Common myeloid progenitor, CD34-positive (primary cell): Measurements from ENCODE around the gene ADPRHL1.

ENCODE experiments used
- CTCF ChIA-PET: fragments of 350-600 bp; sonication (Branson Sonifier 250); formaldehyde crosslinking; loops from one replicate; lab custom pipeline; 2021; ENCODE audit warnings: antibody characterized with exemption; lab: Charles Lee
- POLR2A ChIA-PET: fragments of 350-600 bp; sonication (Branson Sonifier 250); formaldehyde crosslinking; loops from one replicate; lab custom pipeline; 2021; ENCODE audit warnings: antibody characterized with exemption; lab: Charles Lee
- DNase-seq, 3 donors: peaks; one replicate each; pipeline versions ENCODE4 v3.0.0 to v3.0.0-alpha.2; 2013
- H3K27ac ChIP-seq, 2 experiments: 1 replicate in 1 of 2; 2 replicates in 1 of 2; pipeline ENCODE4 v1.7.0; 2013; ENCODE audit warnings: inconsistent platforms in 2 of 2, low read length in 2 of 2, mild to moderate bottlenecking in 2 of 2, low read depth in 1 of 2, moderate library complexity in 1 of 2; ENCODE audit not compliant: severe bottlenecking in 2 of 2, insufficient read depth in 1 of 2, poor library complexity in 1 of 2
- H3K27me3 ChIP-seq, 5 experiments: replicated peaks in 2 of 5; 1 replicate in 3 of 5; 2 replicates in 2 of 5; pipeline versions ENCODE4 v1.6.1 to v1.7.0; 2013; ENCODE audit warnings: low read length in 4 of 5, mild to moderate bottlenecking in 2 of 5, moderate library complexity in 2 of 5, inconsistent platforms in 1 of 5; ENCODE audit not compliant: insufficient read depth in 5 of 5, control insufficient read depth in 4 of 5
- H3K36me3 ChIP-seq, 4 experiments: 1 replicate in 2 of 4; 2 replicates in 2 of 4; pipeline versions ENCODE4 v1.6.1 to v1.7.0; 2013; ENCODE audit warnings: low read length in 3 of 4, control low read depth in 1 of 4, mild to moderate bottlenecking in 1 of 4; ENCODE audit not compliant: control insufficient read depth in 4 of 4, insufficient read depth in 4 of 4
- H3K4me1 ChIP-seq, 4 experiments: 1 replicate in 3 of 4; 2 replicates in 1 of 4; pipeline versions ENCODE4 v1.6.1 to v1.7.1; 2013; ENCODE audit warnings: low read length in 3 of 4, mild to moderate bottlenecking in 3 of 4, control low read depth in 1 of 4, inconsistent platforms in 1 of 4, moderate library complexity in 1 of 4; ENCODE audit not compliant: control insufficient read depth in 4 of 4, insufficient read depth in 4 of 4; ENCODE audit errors: control extremely low read depth in 1 of 4
- H3K4me3 ChIP-seq, 7 experiments: 1 replicate in 4 of 7; 2 replicates in 3 of 7; pipeline versions ENCODE4 v1.5.1 to v1.7.0; 2013; ENCODE audit warnings: mild to moderate bottlenecking in 7 of 7, low read length in 6 of 7, moderate library complexity in 6 of 7, inconsistent platforms in 2 of 7, low read depth in 2 of 7, control low read depth in 1 of 7; ENCODE audit not compliant: insufficient read depth in 4 of 7, control insufficient read depth in 1 of 7; ENCODE audit errors: extremely low read depth in 1 of 7
- H3K9me3 ChIP-seq, 5 experiments: 1 replicate in 4 of 5; 2 replicates in 1 of 5; pipeline versions ENCODE4 v1.6.1 to v1.7.1; 2013; ENCODE audit warnings: low read length in 4 of 5, mild to moderate bottlenecking in 2 of 5, inconsistent platforms in 1 of 5, low read depth in 1 of 5, moderate library complexity in 1 of 5; ENCODE audit not compliant: control insufficient read depth in 4 of 5, insufficient read depth in 2 of 5; ENCODE audit errors: control extremely low read depth in 1 of 5
- WGBS: methylation state at CpG from one replicate; pipeline ENCODE4 v1.1.5; 2013; ENCODE audit not compliant: insufficient coverage; 5-methylcytosine and 5-hydroxymethylcytosine counted together

ADPRHL1 gene

GRCh38 chr13:113447596-113447995 lies 5.7 kb downstream of the ADPRHL1 start:
- Histone ChIP-seq H3K36me3 (no peaks in the 10 kb centered on the region), H3K27me3 (no peaks in the 10 kb centered on the region), H3K9me3 (peaks cover 0 to 2% (median 0%) of the 10 kb centered on the region in 5 experiments), H3K4me3 (no peak overlapping the region), H3K4me1 (no peaks in the 10 kb centered on the region), H3K27ac (no peak overlapping the region)
- ChIA-PET CTCF (no interaction called here), POLR2A (no interaction called here)
- DNase-seq = no peak
- WGBS = 96% methylated on average over 6 of the region's 6 CpGs

- 96% methylated on average over 8 of the region's 9 CpGs for WGBS
- CTCF ChIA-PET = no interaction called here
- POLR2A ChIA-PET = no interaction called here
Observed at GRCh38 chr13:113446488-113446854, 6.8 kb downstream of the ADPRHL1 start.

DNA sequence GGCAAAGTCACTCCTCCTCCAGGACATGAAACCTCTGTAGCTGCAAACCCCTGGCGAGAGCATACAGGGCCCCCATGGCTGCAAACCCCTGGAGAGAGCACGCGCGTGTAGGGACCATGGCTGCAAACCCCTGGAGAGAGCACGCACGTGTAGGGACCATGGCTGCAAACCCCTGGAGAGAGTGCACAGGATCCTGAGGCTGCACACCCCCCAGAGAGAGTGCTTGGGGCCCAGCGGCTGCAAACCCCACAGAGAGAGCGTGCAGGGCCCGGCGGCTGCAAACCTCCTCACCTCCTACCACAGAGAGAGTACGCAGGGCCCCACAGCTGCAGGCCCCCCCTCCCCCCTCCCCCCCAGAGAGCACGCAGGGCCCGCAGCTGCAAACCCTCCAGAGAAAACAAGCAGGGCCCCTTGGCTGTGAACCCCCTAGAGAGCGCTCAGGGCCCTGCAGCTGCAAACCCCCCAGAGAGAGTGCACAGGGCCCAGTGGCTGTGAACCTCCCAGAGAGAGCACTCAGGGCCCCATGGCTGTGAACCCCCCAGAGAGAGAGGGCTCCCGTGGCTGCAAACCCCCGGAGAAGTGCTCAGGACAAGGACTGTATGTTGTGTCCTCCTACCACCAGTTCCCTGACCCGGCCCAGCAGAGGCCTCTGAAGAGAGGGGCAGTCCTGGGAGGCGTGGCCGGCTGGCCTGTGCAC lies 7.3 kb downstream of the ADPRHL1 start:
- Histone ChIP-seq H3K27me3 (no peaks in the 10 kb centered on the region), H3K4me1 (no peaks in the 10 kb centered on the region), H3K9me3 (peaks cover 0 to 11% (median 4%) of the 10 kb centered on the region in 5 experiments), H3K27ac (no peak overlapping the region), H3K36me3 (peaks cover 0 to 2% (median 0%) of the 10 kb centered on the region in 4 experiments), H3K4me3 (no peak overlapping the region)
- peak in 2 of 3 donors; percentile 19 to 24 for DNase-seq
- ChIA-PET CTCF (no interaction called here), POLR2A (no interaction called here)
- WGBS = 94% methylated on average over 13 of the region's 19 CpGs

More at GRCh38 chr13:113446488-113446854, 6.8 kb downstream of the ADPRHL1 start:
- no peaks in the 10 kb centered on the region for H3K4me1 ChIP-seq
- no peak overlapping the region for H3K4me3 ChIP-seq
- no peaks in the 10 kb centered on the region for H3K27me3 ChIP-seq
- peaks cover 0 to 11% (median 4%) of the 10 kb centered on the region in 5 experiments for H3K9me3 ChIP-seq
- no peak overlapping the region for H3K27ac ChIP-seq
- H3K36me3 ChIP-seq = peaks cover 0 to 2% (median 0%) of the 10 kb centered on the region in 4 experiments
- DNase-seq = no peak

DNA sequence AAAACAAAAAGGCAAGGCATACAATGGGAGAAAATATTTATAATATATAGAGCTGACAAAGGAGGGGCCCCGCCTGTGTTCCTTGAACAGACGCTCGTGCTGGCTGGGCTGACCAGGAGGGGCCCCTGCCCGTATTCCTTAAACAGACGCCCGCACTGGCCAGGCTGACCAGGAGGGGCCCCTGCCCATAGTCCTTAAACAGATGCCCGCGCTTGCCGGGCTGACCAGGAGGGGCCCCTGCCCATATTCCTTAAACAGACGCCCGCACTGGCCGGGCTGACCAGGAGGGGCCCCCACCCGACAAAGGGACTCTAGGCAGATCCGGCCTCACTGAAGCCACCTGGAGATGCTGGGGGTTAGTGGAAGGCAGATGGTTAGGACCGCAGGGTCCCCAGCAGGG lies 9.3 kb downstream of the ADPRHL1 start:
- no peaks in the 10 kb centered on the region for H3K27me3 ChIP-seq
- ChIA-PET POLR2A (no interaction called here), CTCF (interaction anchor here (1.0 kb wide), 1 partner anchor 14 kb away, joined by 4 read pairs; no protein-coding TSS in a partner anchor)
- peaks cover 0 to 11% (median 4%) of the 10 kb centered on the region in 5 experiments for H3K9me3 ChIP-seq
- no peak overlapping the region for H3K27ac ChIP-seq
- peaks cover 0 to 2% (median 0%) of the 10 kb centered on the region in 4 experiments for H3K36me3 ChIP-seq
- no peaks in the 10 kb centered on the region for H3K4me1 ChIP-seq
- no peak for DNase-seq
- WGBS = 95% methylated on average over 15 of the region's 15 CpGs
- H3K4me3 ChIP-seq = no peak overlapping the region

DNA sequence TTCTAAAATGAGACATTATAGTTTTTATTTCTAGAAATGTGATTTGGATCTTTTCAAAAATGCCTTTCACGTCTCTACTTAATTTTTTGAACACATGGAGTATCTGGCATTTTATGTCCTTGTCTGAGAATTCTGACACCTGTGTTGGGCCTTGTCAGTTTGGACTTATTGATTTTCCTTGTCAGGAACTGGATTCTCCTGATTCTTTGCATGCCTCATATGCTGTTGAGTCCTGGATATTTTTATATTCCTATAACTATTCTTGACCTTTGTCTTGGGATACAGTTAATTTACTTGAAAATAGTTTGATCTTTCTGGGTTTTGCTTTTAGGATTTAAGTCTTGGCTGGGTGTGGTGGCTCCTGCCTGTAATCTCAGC lies 10.3 kb downstream of the ADPRHL1 start:
- no peak overlapping the region for H3K27ac ChIP-seq

GRCh38 chr13:113442354-113442984 lies 10.8 kb downstream of the ADPRHL1 start:
- H3K27ac ChIP-seq = no peak overlapping the region
- H3K9me3 ChIP-seq = peaks cover 0 to 11% (median 4%) of the 10 kb centered on the region in 5 experiments
- ChIA-PET CTCF (no interaction called here), POLR2A (no interaction called here)
- H3K36me3 ChIP-seq = peaks cover 0 to 2% (median 0%) of the 10 kb centered on the region in 4 experiments
- no peak overlapping the region for H3K4me3 ChIP-seq
- H3K4me1 ChIP-seq = no peaks in the 10 kb centered on the region
- 99% methylated on average over 8 of the region's 10 CpGs for WGBS
- no peaks in the 10 kb centered on the region for H3K27me3 ChIP-seq
- DNase-seq = no peak

More for the DNA sequence above, 10.3 kb downstream of the ADPRHL1 start:
- H3K4me1 ChIP-seq = no peaks in the 10 kb centered on the region
- no peak for DNase-seq
- peaks cover 0 to 2% (median 0%) of the 10 kb centered on the region in 4 experiments for H3K36me3 ChIP-seq
- H3K4me3 ChIP-seq = no peak overlapping the region
- no CpG with 5 or more reads among the region's 1 CpG for WGBS
- H3K27me3 ChIP-seq = no peaks in the 10 kb centered on the region
- POLR2A ChIA-PET = no interaction called here
- peaks cover 0 to 11% (median 4%) of the 10 kb centered on the region in 5 experiments for H3K9me3 ChIP-seq
- CTCF ChIA-PET = no interaction called here

GRCh38 chr13:113441661-113442060 lies 11.6 kb downstream of the ADPRHL1 start:
- DNase-seq = no peak
- 97% methylated on average over 29 of the region's 29 CpGs for WGBS
- Histone ChIP-seq H3K36me3 (peaks cover 0 to 2% (median 0%) of the 10 kb centered on the region in 4 experiments), H3K27me3 (no peaks in the 10 kb centered on the region), H3K27ac (no peak overlapping the region), H3K4me3 (no peak overlapping the region), H3K9me3 (peaks cover 0 to 11% (median 4%) of the 10 kb centered on the region in 5 experiments), H3K4me1 (no peaks in the 10 kb centered on the region)
- POLR2A ChIA-PET = no interaction called here
- CTCF ChIA-PET = no interaction called here
